SU-DHL-6 (cell line): ENCODE results near the gene NCKAP5.

Source experiments
- CTCF ChIP-seq: fragments of 200-600 bp; sonication (generic); IDR thresholded peaks from one replicate; pipeline ENCODE4 v1.5.1; 2017; ENCODE audit warnings: antibody characterized with exemption, mild to moderate bottlenecking, low read length, moderate library complexity; ENCODE audit not compliant: insufficient read depth, poor library complexity, severe bottlenecking
- EZH2phosphoT487 ChIP-seq: fragments of 200-600 bp; sonication (generic), shearing (Covaris generic); conservative IDR thresholded peaks from 2 replicates; pipeline ENCODE4 v1.6.1; 2018; ENCODE audit warnings: mild to moderate bottlenecking, antibody characterized with exemption, low read length, moderate library complexity, mixed read lengths

- TF ChIP-seq CTCF = no peak
- no peak for TF ChIP-seq EZH2phosphoT487
Measured at GRCh38 chr2:133286326-133286922, 281.8 kb downstream of the NCKAP5 start.
